OCI-LY3 (cell line): Measurements from ENCODE around the gene SH3PXD2B.
"Not testable (repeated sequence)": the region's sequence is repeated elsewhere in the genome, so short reads cannot be mapped to it uniquely, and the experiment has no call there.

Experiments used
- H2AFZ ChIP-seq: fragments of 200-600, 300-600 bp; shearing (Covaris generic); 2 replicates; pipeline ENCODE4 v1.6.0; 2014; ENCODE audit warnings: antibody characterized with exemption, low read depth, low read length
- H3K27ac ChIP-seq: fragments of 200-600, 300-600 bp; sonication (generic); 2 replicates; pipeline ENCODE4 v1.5.1; 2014; ENCODE audit warnings: mild to moderate bottlenecking, low read length, moderate library complexity, mixed read lengths
- H3K27me3 ChIP-seq: fragments of 200-600, 300-600 bp; sonication (generic); 2 replicates; pipeline ENCODE4 v1.6.1; 2014; ENCODE audit warnings: low read depth, low read length, mixed read lengths
- H3K36me3 ChIP-seq: fragments of 200-600, 300-600 bp; sonication (generic); replicated peaks from 2 replicates; pipeline ENCODE3; 2014; ENCODE audit warnings: low read depth, low read length, mixed read lengths
- H3K4me1 ChIP-seq: fragments of 300-600, 200-600 bp; sonication (generic); 2 replicates; pipeline ENCODE4 v1.6.1; 2014; ENCODE audit warnings: low read length, mixed read lengths
- H3K4me2 ChIP-seq: fragments of 200-600, 300-600 bp; sonication (generic); 2 replicates; pipeline ENCODE4 v1.6.1; 2014; ENCODE audit warnings: low read length, mixed read lengths
- H3K4me3 ChIP-seq: fragments of 300-600, 200-600 bp; sonication (generic); 2 replicates; pipeline ENCODE4 v1.5.1; 2014; ENCODE audit warnings: antibody characterized with exemption, mild to moderate bottlenecking, low read length, moderate library complexity
- H3K79me2 ChIP-seq: fragments of 300-600, 200-600 bp; shearing (Covaris generic); 2 replicates; pipeline ENCODE4 v1.6.1; 2014; ENCODE audit warnings: mild to moderate bottlenecking, low read length, mixed read lengths
- H3K9ac ChIP-seq: fragments of 300-600, 200-600 bp; shearing (Covaris generic); 2 replicates; pipeline ENCODE4 v1.6.0; 2014; ENCODE audit warnings: mild to moderate bottlenecking, low read length, moderate library complexity
- H3K9me3 ChIP-seq: fragments of 200-600, 300-600 bp; shearing (Covaris generic); 2 replicates; pipeline ENCODE4 v1.6.1; 2014; ENCODE audit warnings: low read length, mixed read lengths; ENCODE audit not compliant: insufficient read depth
- H4K20me1 ChIP-seq: fragments of 200-600, 300-600 bp; sonication (generic); 2 replicates; pipeline ENCODE4 v1.6.1; 2016; ENCODE audit warnings: low read length, mixed read lengths; ENCODE audit not compliant: insufficient read depth
- CTCF ChIP-seq: fragments of 200-600, 300-600 bp; sonication (generic); IDR thresholded peaks from 2 replicates; pipeline ENCODE4 v1.5.1; 2014; ENCODE audit warnings: antibody characterized with exemption, low read length, low read depth
- EZH2phosphoT487 ChIP-seq: fragments of 200-600 bp; shearing (Covaris generic); IDR thresholded peaks from 2 replicates; pipeline ENCODE4 v1.6.1; 2018; ENCODE audit warnings: antibody characterized with exemption, mixed run types, low read depth

The SH3PXD2B gene

GRCh38 chr5:172481011-172481800, 26.9 kb upstream of the SH3PXD2B start:
- Histone ChIP-seq H3K27ac (no peak overlapping the region), H3K4me2 (no peak overlapping the region), H4K20me1 (no peaks in the 10 kb centered on the region), H3K4me3 (no peak overlapping the region), H3K4me1 (no peaks in the 10 kb centered on the region), H3K9me3 (no peaks in the 10 kb centered on the region), H3K9ac (no peak overlapping the region), H2AFZ (no peak overlapping the region), H3K79me2 (no peaks in the 10 kb centered on the region), H3K36me3 (no peaks in the 10 kb centered on the region), H3K27me3 (peaks cover under 1% of the 10 kb centered on the region; the same call in 1 of the 2 replicates)
- TF ChIP-seq EZH2phosphoT487 (no peak), CTCF (no peak)

GRCh38 chr5:172479784-172480115, 25.4 kb upstream of the SH3PXD2B start:
- Histone ChIP-seq H3K4me2 (no peak overlapping the region), H3K4me3 (no peak overlapping the region), H3K27ac (no peak overlapping the region), H3K9ac (no peak overlapping the region), H3K36me3 (no peaks in the 10 kb centered on the region), H3K4me1 (no peaks in the 10 kb centered on the region), H3K9me3 (no peaks in the 10 kb centered on the region), H2AFZ (no peak overlapping the region), H3K79me2 (no peaks in the 10 kb centered on the region), H4K20me1 (no peaks in the 10 kb centered on the region), H3K27me3 (no peaks in the 10 kb centered on the region; the same call in 1 of the 2 replicates)
- TF ChIP-seq EZH2phosphoT487 = no peak
- TF ChIP-seq CTCF = no peak

- no peak overlapping the region for H3K4me2 ChIP-seq
- TF ChIP-seq EZH2phosphoT487 (no peak), CTCF (peak; percentile 87)
- no peaks in the 10 kb centered on the region for H3K79me2 ChIP-seq
- H3K27ac ChIP-seq = no peak overlapping the region
- no peak overlapping the region for H3K4me3 ChIP-seq
- H4K20me1 ChIP-seq = no peaks in the 10 kb centered on the region
- H3K9ac ChIP-seq = no peak overlapping the region
- peaks cover 3% of the 10 kb centered on the region for H3K27me3 ChIP-seq
- no peaks in the 10 kb centered on the region for H3K36me3 ChIP-seq
- no peaks in the 10 kb centered on the region for H3K4me1 ChIP-seq
- H3K9me3 ChIP-seq = no peaks in the 10 kb centered on the region
- no peak overlapping the region for H2AFZ ChIP-seq
Observed at GRCh38 chr5:172479034-172479783, 24.9 kb upstream of the SH3PXD2B start.

GRCh38 chr5:172478695-172479033, 24.3 kb upstream of the SH3PXD2B start:
- H3K4me3 ChIP-seq, H3K79me2 ChIP-seq, H3K9ac ChIP-seq, H3K4me1 ChIP-seq, H3K27me3 ChIP-seq, H2AFZ ChIP-seq, H3K9me3 ChIP-seq, H3K27ac ChIP-seq, H3K36me3 ChIP-seq, H3K4me2 ChIP-seq, H4K20me1 ChIP-seq: not testable (repeated sequence)
